Measurements from ENCODE around the gene P2RX7. TPM values are rescaled to one million over a fixed set of nuclear protein-coding genes. Genes with fewer than 3 reads are reported as not detected.

Gene P2RX7
- total and polyA plus RNA-seq, 9 of the 15 experiments (the other 6 are each of a cell fraction or from before 2014, with no cell fraction given) = 0.04 to 0.65 (median 0.30) TPM

DNA sequence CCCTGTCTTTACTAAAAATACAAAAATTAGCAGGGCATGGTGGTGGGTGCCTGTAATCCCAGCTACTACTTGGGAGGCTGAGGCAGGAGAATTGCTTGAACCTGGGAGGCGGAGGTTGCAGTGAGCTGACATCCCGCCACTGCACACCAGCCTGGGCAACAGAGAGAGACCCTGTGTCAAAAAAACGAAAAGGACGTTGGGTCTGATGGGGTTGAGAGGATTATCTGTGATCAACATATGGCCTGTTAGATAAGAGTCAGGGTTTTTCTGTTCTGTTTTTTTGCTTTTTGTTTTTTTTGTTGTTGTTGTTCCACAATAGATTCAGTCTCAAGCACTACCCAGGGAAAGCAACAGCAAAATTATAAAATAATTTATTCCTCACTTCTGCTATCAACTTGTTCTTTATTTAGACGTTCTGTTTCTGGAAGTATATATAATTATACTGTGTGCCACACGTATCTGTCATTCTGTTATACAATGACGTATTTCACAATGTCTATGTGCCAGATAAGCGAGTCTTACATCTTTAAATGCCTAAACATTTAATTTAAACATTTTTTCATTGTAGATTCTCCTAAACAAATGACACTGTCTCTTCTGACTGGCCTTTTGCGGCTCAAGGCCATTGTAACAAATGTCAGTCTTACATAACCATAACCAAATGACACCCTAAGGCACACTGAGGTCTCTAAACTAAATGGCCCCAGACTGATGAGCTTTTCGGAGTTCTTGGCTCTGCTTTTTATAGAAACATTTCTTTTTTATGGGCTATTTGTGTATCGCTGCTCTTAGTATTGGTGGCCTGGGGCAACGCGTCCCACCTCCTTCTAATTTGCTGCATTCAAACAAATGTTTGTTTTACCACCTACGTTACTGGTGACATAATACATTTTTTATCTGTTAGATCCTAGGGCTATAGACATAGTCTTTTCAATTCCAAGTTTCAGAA is 70.0 kb downstream of the P2RX7 start (continued):
- TF ChIP-seq, protein P1, sequence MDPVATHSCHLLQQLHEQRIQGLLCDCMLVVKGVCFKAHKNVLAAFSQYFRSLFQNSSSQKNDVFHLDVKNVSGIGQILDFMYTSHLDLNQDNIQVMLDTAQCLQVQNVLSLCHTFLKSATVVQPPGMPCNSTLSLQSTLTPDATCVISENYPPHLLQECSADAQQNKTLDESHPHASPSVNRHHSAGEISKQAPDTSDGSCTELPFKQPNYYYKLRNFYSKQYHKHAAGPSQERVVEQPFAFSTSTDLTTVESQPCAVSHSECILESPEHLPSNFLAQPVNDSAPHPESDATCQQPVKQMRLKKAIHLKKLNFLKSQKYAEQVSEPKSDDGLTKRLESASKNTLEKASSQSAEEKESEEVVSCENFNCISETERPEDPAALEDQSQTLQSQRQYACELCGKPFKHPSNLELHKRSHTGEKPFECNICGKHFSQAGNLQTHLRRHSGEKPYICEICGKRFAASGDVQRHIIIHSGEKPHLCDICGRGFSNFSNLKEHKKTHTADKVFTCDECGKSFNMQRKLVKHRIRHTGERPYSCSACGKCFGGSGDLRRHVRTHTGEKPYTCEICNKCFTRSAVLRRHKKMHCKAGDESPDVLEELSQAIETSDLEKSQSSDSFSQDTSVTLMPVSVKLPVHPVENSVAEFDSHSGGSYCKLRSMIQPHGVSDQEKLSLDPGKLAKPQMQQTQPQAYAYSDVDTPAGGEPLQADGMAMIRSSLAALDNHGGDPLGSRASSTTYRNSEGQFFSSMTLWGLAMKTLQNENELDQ (CRISPR knock-in tag; IDR thresholded peaks at IDR 0.05; ENCODE audit: borderline replicate concordance) = no peak
- no peak for TF ChIP-seq ZNF280B (CRISPR knock-in tag; IDR thresholded peaks at IDR 0.05)
- peak; percentile 71; the same call in 1 of the 2 replicates for TF ChIP-seq HLTF (IDR thresholded peaks at IDR 0.05)
- TF ChIP-seq, protein P2, sequence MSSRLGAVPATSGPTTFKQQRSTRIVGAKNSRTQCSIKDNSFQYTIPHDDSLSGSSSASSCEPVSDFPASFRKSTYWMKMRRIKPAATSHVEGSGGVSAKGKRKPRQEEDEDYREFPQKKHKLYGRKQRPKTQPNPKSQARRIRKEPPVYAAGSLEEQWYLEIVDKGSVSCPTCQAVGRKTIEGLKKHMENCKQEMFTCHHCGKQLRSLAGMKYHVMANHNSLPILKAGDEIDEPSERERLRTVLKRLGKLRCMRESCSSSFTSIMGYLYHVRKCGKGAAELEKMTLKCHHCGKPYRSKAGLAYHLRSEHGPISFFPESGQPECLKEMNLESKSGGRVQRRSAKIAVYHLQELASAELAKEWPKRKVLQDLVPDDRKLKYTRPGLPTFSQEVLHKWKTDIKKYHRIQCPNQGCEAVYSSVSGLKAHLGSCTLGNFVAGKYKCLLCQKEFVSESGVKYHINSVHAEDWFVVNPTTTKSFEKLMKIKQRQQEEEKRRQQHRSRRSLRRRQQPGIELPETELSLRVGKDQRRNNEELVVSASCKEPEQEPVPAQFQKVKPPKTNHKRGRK (tag; IDR thresholded peaks at IDR 0.05) = no peak
- TF ChIP-seq BRCA1 (IDR thresholded peaks at IDR 0.05) = no peak
- TF ChIP-seq BRCA1 (CRISPR knock-in tag; IDR thresholded peaks at IDR 0.05) = no peak
- no peak for TF ChIP-seq SIN3B (IDR thresholded peaks at IDR 0.05; ENCODE audit: low read depth)
- no peak for TF ChIP-seq ZNF583 (CRISPR knock-in tag; IDR thresholded peaks at IDR 0.05)
- TF ChIP-seq CTBP1 (IDR thresholded peaks at IDR 0.05; ENCODE audit: borderline replicate concordance) = no peak
- TF ChIP-seq, protein P3, sequence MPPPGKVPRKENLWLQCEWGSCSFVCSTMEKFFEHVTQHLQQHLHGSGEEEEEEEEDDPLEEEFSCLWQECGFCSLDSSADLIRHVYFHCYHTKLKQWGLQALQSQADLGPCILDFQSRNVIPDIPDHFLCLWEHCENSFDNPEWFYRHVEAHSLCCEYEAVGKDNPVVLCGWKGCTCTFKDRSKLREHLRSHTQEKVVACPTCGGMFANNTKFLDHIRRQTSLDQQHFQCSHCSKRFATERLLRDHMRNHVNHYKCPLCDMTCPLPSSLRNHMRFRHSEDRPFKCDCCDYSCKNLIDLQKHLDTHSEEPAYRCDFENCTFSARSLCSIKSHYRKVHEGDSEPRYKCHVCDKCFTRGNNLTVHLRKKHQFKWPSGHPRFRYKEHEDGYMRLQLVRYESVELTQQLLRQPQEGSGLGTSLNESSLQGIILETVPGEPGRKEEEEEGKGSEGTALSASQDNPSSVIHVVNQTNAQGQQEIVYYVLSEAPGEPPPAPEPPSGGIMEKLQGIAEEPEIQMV (tag; conservative IDR thresholded peaks at IDR 0.05; ENCODE audit: low read depth) = 0 out of 2 replicates have a peak, but pooled peaks have one; percentile 21
- TF ChIP-seq SRSF9 (IDR thresholded peaks at IDR 0.05; ENCODE audit: borderline replicate concordance, low read depth, low read length) = no peak
- TF ChIP-seq, protein P4, sequence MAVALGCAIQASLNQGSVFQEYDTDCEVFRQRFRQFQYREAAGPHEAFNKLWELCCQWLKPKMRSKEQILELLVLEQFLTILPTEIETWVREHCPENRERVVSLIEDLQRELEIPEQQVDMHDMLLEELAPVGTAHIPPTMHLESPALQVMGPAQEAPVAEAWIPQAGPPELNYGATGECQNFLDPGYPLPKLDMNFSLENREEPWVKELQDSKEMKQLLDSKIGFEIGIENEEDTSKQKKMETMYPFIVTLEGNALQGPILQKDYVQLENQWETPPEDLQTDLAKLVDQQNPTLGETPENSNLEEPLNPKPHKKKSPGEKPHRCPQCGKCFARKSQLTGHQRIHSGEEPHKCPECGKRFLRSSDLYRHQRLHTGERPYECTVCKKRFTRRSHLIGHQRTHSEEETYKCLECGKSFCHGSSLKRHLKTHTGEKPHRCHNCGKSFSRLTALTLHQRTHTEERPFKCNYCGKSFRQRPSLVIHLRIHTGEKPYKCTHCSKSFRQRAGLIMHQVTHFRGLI (CRISPR knock-in tag; IDR thresholded peaks at IDR 0.05) = no peak
- no peak for TF ChIP-seq CREB5 (CRISPR knock-in tag; IDR thresholded peaks at IDR 0.05)
- no peak for TF ChIP-seq E2F6 (IDR thresholded peaks at IDR 0.05; ENCODE audit: borderline replicate concordance in 1 of 2, extremely low read depth in 1 of 2, insufficient read depth in 1 of 2, insufficient read length in 1 of 2, low read depth in 1 of 2, low read length in 1 of 2, poor library complexity in 1 of 2, severe bottlenecking in 1 of 2)
